Fibroblast of the conjunctiva (primary cell): Measurements from ENCODE around the gene FAM114A2.

Experiments
- DNase-seq: peaks from one replicate; pipeline ENCODE4 v3.0.0-alpha.2; 2010; ENCODE audit warnings: low read depth

Gene FAM114A2

DNA sequence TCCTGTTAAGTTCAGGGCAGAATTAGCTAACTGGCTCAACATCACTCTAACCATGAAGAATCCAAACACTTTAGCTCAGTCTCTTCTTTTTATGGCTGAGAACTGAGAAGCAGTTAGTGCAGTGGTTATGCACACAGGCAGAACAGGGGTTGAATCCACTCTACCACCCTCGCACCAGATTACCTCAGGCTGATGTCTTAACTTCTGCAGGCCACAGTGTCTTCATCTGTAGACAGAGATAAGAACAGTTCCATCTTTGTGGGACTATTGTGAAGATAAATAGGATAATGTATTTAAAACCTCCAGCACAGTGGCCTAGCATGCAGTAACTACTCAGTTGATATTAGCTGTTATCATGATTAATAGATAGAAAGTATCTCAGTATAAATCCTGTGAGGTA lies 54.8 kb downstream of the FAM114A2 start:
- DNase-seq, result no peak

DNA sequence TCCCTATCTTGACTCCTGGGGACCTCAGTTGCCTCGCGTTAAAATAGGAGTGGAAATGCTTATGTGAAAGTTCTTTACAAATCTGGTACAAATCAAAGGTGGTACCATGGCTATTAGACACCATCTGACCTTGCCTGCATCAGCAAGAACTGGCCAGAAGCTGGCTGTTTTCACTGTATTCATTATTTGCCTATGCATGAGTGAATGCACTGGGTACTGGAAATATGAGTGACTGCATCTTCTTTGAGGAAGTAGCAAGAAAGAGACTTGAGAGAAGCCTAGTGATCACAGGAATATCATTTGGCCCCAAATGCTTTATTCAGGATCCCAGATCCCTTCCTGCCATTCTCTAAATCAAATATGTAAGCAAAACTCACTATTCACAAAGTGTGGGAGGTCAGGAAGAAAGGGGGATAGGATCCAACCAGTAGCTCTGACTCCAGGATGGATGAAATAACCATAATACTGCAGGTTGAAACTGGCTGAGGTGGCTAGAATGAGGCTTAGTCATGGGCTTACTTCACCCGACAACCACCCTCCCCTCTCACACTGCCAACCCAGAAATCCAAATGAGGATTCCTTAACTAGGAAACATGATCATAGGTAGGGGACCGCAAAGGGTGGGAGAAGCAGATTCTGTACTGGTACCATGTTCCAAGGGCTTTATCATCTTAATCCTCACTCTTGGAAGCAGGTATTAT lies 56.7 kb downstream of the FAM114A2 start:
- no peak for DNase-seq

DNA sequence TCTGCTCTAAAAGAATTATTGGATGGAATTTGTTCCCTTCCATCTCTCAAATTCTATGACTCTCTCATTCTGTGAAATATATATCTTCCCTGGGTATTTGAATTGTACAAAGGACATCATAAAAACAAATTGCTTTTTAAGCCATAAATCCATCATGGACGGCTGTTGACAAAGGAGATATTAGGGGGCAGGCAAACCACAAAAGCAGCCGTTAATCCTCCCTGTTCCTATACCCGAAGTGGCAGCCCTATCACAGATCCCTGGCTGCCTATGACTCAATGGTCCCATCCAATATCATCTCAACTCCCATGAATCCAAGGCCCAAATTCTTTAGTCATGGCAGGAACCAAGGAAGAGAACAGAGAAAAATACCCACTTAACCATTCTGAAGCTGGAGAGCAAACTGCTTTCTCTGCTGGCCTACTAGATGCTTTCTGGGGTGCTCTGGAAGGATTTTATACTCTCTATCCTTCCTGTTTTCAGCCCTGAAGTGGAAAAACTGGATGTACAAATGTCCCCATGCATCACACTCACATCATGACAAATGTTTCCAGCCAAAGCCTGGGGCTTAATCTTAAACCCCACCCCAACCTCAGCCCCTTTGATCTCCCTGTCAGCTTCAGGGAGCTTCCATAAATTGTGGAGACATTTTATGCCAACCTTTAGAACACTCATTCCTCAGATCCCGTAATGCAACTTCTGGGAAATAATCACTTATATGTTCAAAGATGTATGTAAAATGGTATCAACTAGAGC lies 59.5 kb downstream of the FAM114A2 start:
- no peak for DNase-seq

DNA sequence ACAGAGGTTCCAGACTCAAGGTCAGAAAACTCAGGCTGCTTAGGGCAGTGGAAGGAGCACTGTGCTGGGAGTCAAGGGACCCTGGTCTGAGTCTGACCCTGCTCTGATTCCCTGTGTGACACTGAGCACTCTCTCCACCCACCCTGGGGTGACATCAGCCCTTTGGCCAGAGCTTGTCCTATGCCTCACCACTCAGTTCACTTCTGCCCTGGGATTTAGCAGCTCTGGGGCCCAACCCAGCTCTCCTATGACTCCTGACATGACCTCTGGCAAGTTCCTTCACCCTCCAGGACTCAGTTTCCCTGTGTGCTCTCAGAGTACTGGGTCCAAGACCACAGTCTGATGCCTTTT lies 63.9 kb downstream of the FAM114A2 start:
- no peak for DNase-seq

DNA sequence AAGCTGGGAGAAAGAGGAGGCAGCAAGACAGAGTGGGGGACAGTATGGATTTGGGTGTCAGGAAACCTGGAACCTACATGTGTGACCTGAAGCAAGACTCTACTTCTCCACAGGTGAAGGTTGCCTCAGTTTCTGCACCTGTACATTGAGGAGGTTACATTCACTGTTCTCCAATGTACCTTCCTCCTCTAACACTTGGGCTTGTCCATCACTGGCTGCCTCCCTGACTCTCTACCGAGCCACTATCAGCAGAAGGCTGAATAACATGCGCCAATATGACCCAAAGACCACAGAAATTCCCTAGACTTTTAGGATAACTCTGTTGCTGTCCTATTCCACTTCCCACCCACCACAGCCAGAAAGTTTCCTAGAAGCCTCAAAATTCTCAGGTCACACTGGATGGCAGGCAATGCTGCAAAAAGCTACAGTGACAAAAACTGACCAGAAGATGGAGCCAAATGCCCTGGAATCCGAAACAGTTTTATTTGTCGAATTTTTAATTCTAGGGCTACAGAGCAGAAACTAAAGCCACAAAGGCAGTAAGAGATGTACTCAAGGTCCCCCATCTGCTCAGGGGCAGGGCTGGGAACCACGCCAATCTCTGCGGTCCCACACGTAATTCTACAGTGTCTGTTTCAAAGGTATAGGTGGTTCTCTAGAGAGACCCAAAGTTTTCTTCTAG lies 64.4 kb downstream of the FAM114A2 start:
- DNase-seq, result no peak

DNA sequence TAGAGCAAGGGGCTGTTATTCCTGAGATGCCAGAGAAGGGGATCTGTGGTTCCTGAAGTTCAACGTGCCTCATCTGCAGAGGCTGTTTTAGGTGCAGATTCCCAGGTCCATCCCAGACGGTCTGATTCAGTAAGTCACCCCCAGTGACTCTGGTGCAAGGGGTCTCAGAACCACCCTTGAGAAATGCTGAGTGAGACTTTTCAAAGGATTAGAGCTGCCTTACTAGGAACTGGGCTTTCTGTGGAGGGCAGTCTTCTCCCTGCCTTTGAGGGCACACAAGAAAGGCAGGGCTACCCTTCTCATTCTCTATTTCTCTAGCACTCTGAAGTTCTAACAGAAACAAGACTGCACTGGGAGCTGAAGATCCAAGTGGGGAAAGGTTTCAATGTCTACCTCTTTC lies 66.5 kb downstream of the FAM114A2 start:
- DNase-seq, result no peak

DNA sequence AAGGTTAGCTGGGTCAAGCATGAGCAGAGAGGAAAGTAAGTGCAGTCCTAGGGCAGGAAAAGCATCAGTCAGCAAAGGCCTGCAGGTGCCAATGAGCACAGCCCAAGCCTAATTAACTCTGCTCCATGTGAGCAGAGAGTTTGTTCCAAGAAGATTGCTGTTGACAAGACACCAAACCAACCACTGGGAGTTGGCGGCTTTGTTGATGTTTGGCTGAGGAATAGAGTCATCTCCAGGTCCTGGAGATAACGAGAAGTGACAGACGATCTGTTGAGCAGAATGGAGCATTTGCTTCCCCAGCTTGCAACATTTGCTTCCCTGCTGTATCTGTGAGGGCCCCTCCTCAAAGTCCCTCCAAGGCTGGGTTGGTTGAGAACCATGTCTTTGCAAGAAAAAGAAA lies 68.2 kb downstream of the FAM114A2 start:
- no peak for DNase-seq

DNA sequence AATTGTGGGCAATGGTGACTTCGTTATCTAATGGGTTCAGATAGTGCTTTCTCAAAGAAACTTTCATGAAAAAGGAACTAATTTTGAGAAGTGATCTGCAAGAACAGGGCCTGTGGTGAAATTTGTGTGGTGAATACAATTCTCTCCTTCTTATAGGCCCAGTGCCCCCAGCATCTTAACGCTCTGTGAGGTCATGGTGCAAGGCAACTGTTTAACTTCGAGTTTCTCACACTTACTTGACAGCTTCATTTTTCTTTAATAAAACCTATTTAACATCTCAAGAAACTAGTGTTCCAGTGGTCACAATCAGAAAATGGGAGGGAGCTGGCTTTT lies 69.2 kb downstream of the FAM114A2 start:
- no peak for DNase-seq

DNA sequence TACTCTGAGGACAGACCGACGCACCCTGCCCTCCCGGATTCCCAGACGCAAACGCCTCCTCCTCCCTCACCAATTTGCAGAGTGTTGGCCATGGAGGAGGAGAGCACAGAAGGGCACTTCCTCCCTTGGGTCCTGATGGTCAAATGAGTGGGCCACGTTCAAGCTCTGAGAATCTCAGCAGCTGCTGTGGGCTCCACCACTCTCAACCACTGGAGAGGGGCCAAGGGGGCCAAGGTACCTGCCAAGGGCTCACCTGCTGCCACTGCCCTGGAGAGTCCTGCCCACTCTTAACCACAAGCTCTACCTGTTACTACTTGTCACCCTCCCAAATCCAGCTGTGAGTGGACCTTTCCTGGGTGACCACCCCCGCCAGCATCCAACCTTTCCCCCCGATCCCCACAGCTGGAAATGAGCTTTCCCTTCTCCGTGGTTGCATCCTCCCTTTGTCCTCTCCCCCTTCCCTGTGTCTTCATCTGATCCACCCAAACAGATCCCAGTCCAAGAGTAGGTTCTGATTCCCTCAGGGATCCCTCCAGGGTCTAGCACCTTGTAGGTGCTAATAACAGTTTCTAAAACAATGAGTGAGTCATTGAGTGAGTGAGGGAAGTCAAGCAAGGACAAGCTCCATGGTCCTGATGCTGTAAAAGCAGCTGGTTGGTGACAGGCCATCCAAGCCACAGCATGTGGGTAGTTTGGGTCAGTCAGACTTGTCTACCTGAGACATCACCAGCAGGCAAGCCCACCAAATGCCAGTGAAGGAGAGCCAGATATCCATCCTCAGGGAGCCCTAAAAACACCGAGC lies 69.7 kb downstream of the FAM114A2 start:
- no peak for DNase-seq

DNA sequence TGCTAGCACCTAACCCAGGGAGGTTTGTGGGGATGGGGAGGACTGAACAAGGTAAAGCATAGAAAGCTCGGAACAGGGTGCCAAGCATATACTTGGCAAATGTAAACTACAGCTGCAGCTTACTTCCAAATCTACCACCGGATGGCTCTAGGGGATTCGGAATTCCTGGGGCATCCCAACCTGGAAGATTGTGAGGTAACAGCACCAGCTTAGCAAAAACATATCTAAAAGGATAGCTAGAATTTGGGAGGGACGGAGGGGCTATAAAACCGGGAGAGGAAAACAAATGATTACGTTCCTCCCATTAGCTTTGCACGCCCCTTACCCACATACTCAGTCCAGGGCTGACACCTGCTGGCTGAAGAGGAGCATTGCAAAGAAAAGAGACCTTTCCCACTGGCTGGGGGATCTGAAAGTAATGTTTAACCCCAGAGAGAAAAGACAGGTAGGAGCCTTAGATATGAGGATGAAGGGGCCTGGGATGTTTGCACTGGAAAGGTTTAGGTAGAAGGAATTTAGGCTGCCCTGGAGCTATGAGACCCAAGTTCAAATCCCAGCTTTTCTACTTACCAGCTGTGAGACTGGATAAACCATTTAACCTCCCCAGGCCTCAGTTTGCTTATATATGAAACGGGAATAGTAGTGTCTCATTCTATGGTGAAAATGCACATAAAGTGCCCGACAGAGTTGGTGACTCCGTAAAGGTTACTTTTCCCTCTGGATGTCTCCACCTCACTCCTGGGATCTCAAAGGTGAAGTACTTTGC lies 73.6 kb downstream of the FAM114A2 start:
- DNase-seq, result peak; percentile 38

DNA sequence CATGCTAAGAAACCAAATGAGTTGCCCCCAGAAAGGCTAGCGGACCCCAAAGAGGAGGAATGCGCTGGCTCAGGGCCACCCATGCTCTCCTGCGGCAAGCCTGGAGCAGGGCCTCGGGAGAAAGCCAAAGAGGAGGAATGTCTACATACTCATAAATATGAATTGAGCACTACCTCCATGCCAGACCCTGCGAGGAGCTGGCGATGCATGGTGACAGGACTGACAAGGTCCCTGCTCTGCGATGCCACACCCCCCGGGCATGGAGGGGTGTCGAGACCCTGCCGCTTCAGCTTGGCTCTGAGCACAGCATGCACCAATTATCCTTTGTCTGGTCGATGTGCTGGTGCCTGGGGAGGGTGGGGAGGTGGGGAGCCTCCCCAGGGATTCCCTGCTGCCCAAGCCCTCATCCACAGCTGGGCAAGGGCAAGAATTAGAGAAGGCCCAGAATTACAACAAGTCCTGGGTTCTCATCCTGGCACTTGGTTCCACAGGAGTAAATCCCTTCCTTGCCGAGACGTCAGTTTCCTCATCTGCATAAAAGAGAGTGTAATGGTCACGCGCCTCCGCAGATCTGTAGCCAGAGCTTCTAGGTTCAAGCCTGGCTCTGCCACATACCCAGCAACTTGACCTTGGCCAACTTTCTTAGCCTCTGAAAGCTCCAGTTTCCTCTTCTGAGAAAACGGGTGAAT lies 74.4 kb downstream of the FAM114A2 start:
- no peak for DNase-seq

DNA sequence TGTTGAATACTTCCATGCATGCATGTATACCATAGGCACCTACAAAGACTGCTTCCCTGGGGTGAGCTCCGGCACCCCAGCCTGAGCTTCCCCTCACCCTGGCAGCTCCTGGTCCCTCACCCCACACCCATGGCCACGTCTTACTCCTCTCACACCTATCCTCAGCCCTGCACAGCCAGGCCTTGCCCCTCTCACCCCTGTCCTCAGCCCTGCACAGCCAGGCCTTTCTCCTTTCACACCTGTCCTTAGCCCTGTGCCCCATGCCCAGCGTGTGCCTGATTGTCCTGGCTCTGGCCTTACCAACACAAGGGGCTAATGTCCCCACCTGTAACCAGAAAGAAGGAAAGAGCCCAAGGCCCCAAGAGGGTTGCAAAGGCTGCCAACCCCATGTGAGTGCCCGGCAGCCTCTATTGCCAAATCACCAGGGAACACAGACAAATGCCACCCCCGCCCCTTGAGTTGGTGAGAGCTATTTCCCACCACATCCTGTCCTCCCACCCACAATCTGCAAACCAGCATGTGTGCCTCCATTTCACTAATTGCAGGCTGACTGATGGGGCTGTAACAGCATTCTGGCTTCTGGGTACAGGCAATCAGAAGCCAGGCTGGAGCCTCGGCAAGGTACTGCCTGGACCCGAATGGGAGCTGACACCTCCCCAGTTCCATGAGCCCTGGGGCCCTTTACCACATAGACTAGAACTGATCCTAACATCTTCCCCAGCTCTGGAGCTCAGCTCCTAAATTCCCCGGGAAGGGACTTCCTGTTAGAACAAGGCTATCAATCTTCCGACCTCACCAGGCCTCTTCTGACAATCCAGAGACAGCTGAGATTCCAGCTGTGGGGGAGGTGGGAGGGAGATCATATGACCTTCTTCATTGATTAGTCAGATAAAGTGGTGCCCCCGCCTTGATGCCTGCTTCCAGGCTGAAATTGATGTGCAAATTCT lies 78.2 kb downstream of the FAM114A2 start:
- DNase-seq, result no peak

DNA sequence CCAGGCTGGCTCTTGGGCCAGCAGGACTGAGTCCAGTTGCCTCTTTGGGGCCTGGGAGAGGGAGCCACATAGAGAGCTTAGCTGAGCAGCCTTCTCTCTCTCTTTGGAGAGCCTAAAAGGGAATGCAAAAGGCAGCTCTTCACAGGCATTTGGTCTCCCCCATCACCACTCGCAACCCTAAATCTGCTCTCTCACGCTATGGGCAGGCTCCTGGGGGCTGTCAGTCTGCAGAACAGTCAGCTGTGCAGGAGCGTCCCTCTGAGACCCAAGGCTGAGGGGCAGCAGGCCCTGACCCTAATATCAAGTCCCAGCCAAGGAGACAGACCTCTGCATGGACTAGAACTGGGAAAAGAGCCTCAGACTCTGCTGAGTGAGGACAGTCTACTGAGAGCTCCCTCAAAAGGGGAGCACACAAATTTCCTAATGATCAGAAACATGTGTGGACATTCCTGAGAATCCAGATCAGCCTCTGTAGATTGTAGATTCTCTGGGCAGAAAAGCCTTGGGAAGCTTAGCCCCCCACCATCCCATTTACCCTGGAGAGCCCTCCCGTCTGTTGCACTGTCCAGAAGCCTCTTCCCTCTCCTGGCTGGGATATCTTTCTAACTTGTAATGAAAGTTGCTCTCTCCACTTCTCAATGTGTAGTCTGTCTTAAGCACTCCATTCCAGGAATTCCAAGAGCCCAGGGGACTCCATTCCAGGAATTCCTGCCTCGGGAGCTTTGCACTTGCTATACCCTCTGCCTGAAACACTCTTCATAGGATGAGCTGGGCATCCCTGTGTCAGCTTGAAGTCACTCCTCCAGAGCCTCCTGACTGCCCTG lies 79.4 kb downstream of the FAM114A2 start:
- DNase-seq, result no peak

DNA sequence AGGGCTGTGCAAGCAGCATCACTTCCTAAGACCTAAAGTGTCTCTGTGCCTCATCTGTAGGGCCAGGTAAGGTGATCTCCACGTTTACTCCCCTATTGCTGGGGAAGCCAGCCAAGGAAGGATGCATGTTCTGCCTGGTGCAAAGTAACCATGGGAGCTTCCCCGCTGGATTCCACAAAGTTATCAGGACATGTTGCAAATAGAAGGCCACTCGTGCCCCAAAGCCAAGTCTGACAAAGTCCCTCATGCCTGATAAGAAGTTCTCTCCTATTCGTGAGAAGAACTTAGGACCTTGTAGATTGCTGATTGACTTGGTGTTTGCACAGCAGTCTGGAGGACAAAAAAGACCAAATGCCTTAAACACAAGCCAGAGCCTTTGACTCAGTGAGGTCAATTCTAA lies 81.5 kb downstream of the FAM114A2 start:
- no peak for DNase-seq

DNA sequence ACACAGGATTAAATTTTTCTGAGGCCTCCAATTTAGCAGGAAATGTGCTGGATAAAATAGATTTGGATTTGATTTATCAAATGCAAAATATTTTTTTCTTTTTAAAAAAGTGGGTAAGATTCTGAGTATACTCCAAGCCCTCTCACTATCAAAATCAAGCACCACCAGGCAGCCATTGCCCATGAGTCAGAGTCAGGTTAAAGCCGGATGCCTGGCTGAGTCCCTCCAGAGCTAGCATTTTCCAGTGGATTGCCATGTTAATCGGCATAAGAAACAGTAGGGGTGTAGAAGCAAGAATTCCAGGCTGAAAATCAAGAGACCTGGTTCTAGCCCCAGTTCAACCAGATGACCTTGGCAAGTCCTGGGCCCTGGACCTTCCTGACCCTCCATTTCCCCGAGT lies 85.3 kb downstream of the FAM114A2 start:
- no peak for DNase-seq

DNA sequence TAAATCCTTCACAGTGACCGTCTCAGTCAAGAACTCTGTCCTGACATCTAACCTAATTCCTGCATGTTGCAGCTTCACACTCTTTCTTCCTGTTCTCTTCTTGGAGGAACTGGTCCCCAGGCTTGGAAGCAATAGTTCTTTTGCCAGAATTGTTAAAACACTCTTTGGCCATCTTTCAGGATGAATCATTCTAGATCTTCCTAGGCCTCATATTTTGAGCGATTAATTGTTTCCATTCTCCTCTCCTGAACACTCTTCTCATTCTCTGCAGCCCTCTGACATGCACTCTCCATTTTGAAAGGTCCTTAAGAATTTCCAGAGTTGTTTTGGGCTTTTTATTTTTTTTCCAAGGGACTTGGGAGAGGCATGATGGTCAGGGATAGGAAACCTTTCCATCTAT lies 85.8 kb downstream of the FAM114A2 start:
- no peak for DNase-seq

DNA sequence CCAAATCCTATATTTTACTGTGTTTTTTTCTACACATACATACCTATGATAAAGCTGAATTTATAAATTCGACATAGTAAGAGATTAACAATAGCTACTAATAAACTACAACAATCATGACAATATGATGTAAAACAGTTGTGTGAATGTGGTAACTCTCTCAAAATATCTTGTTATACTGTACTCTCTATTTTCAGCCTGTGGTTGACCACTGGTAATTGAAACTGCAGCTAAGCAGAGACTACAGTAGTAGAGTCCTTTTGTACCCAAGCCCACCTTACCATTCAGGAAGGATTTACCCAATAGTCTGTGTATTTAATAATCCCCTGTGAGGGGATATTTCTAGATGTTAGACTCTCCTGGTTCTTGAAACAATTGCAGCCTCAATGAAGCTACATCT lies 86.7 kb downstream of the FAM114A2 start:
- no peak for DNase-seq

DNA sequence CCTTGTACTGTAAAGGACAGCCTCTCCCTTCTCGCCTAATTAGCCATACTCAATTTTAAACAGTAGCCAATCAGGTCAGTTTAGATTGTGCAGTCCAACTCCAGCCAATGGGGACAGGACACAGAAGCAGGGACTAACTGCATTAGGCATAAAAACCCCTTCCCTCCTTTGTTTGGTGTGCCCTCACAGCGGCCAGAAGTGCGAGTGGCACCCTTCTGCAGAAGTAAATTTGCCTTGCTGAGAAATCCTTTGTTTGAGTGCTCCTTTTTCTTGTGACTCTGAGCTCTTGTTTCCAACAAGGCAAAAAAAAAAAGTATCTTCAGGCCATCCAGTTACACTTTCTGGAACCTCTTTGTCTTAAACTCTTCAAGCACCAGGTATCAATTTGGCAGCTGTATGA lies 97.4 kb downstream of the FAM114A2 start:
- no peak for DNase-seq
